HFFc6 (cell line): ENCODE results near the gene GNG4. TPM values are rescaled to one million over a fixed set of nuclear protein-coding genes. Genes with fewer than 3 reads are reported as not detected.

Experiments used
- DNase-seq: peaks from one replicate; pipeline ENCODE4 v3.0.0-alpha.2; 2018
- H3K27ac Mint-ChIP-seq: 2 replicates; pipeline ENCODE4 v1.8.0; 2020; ENCODE audit warnings: mild to moderate bottlenecking, mixed read lengths
- H3K27me3 Mint-ChIP-seq: 2 replicates; pipeline ENCODE4 v1.8.0; 2021; ENCODE audit warnings: mild to moderate bottlenecking, moderate library complexity, mixed read lengths; ENCODE audit not compliant: insufficient read depth
- H3K36me3 Mint-ChIP-seq: 2 replicates; pipeline ENCODE4 v1.8.0; 2021; ENCODE audit warnings: low read depth, mixed read lengths
- H3K4me1 Mint-ChIP-seq: 2 replicates; pipeline ENCODE4 v1.8.0; 2020; ENCODE audit warnings: low read depth, mixed read lengths
- H3K4me3 Mint-ChIP-seq: 2 replicates; pipeline ENCODE4 v1.8.0; 2020; ENCODE audit warnings: mild to moderate bottlenecking, moderate library complexity, mixed read lengths
- H3K9me3 Mint-ChIP-seq: 2 replicates; pipeline ENCODE4 v1.8.0; 2020; ENCODE audit warnings: mild to moderate bottlenecking, mixed read lengths
- CTCF ChIP-seq: fragments of 200-600 bp; sonication (generic); IDR thresholded peaks from 2 replicates; pipeline ENCODE4 v1.5.0; 2021; ENCODE audit warnings: antibody characterized with exemption, mild to moderate bottlenecking
- total RNA-seq, 6 experiments: library from RNA; stranded (reverse); fragmentation: NEBNext Ultra II Directional; extraction: Animal tissue kit (Norgen Biotek cat#: 25700); gene quantifications; 2 replicates in 1 of 6; 3 replicates in 5 of 6; pipeline ENCODE4 v1.2.3, GENCODE V29; 2021

The GNG4 gene
- total RNA-seq, 6 experiments from 2014 or later: 1.5 to 3.6 (median 2.9) TPM

GRCh38 chr1:235659186-235659771 lies 9.7 kb upstream of the GNG4 start:
- DNase-seq: no peak
- no peaks in the 10 kb centered on the region for H3K4me1 Mint-ChIP-seq
- no peak for TF ChIP-seq CTCF
- H3K4me3 Mint-ChIP-seq: no peak overlapping the region
- H3K9me3 Mint-ChIP-seq: no peaks in the 10 kb centered on the region
- no peaks in the 10 kb centered on the region for H3K36me3 Mint-ChIP-seq
- peaks cover 3% of the 10 kb centered on the region for H3K27me3 Mint-ChIP-seq
- H3K27ac Mint-ChIP-seq: no peak overlapping the region

- H3K4me3 Mint-ChIP-seq: no peak overlapping the region
- H3K9me3 Mint-ChIP-seq: no peaks in the 10 kb centered on the region
- DNase-seq: no peak
- H3K36me3 Mint-ChIP-seq: no peaks in the 10 kb centered on the region
- peaks cover 3% of the 10 kb centered on the region for H3K27me3 Mint-ChIP-seq
- no peaks in the 10 kb centered on the region for H3K4me1 Mint-ChIP-seq
- H3K27ac Mint-ChIP-seq: no peak overlapping the region
- no peak for TF ChIP-seq CTCF
Observed at GRCh38 chr1:235657747-235658526, 8.4 kb upstream of the GNG4 start.

GRCh38 chr1:235657269-235657668 lies 7.7 kb upstream of the GNG4 start:
- no peaks in the 10 kb centered on the region for H3K4me1 Mint-ChIP-seq
- H3K36me3 Mint-ChIP-seq: no peaks in the 10 kb centered on the region
- peaks cover 3% of the 10 kb centered on the region for H3K27me3 Mint-ChIP-seq
- H3K4me3 Mint-ChIP-seq: no peak overlapping the region
- DNase-seq: no peak
- TF ChIP-seq CTCF: no peak
- no peak overlapping the region for H3K27ac Mint-ChIP-seq
- no peaks in the 10 kb centered on the region for H3K9me3 Mint-ChIP-seq

GRCh38 chr1:235652364-235652763 lies 2.8 kb upstream of the GNG4 start:
- H3K9me3 Mint-ChIP-seq: no peaks in the 10 kb centered on the region
- no peak overlapping the region for H3K4me3 Mint-ChIP-seq
- H3K27ac Mint-ChIP-seq: no peak overlapping the region
- DNase-seq: no peak
- no peak for TF ChIP-seq CTCF
- H3K36me3 Mint-ChIP-seq: peaks cover 4% of the 10 kb centered on the region
- H3K4me1 Mint-ChIP-seq: peaks cover 15% of the 10 kb centered on the region
- H3K27me3 Mint-ChIP-seq: peaks cover 18% of the 10 kb centered on the region

GRCh38 chr1:235651170-235651806 lies 1.7 kb upstream of the GNG4 start:
- DNase-seq: no peak
- H3K4me1 Mint-ChIP-seq: peaks cover 15% of the 10 kb centered on the region
- TF ChIP-seq CTCF: no peak
- H3K27me3 Mint-ChIP-seq: peaks cover 18% of the 10 kb centered on the region
- H3K4me3 Mint-ChIP-seq: peak overlapping the region; percentile 50
- no peak overlapping the region for H3K27ac Mint-ChIP-seq
- peaks cover 4% of the 10 kb centered on the region for H3K36me3 Mint-ChIP-seq
- no peaks in the 10 kb centered on the region for H3K9me3 Mint-ChIP-seq
